Activated T-cell treated with anti-CD3 and anti-CD28 coated beads, Interleukin-2, amount 50 U/mL, for 72 hours (primary cell): Measurements from ENCODE around the gene PARD3B. TPM values are rescaled to one million over a fixed set of nuclear protein-coding genes. Genes with fewer than 3 reads are reported as not detected.

Source experiments
- ATAC-seq, 2 donors: fragments of 150-1000 bp; cut with Tn5 transposase; replicated peaks in 1 of 2; 2 replicates each; pipeline ENCODE4 v1.10.0; 2021; ENCODE audit warnings: moderate library complexity in 2 of 2, mild to moderate bottlenecking in 1 of 2
- DNase-seq, 2 donors: peaks; one replicate each; pipeline ENCODE4 v3.0.0; 2021 to 2022; ENCODE audit warnings: mixed read lengths in 1 of 2
- H3K27ac Mint-ChIP-seq: one replicate; pipeline ENCODE4 v1.8.0; 2022; ENCODE audit warnings: mild to moderate bottlenecking, moderate library complexity, mixed read lengths
- H3K27me3 Mint-ChIP-seq: one replicate; pipeline ENCODE4 v1.8.0; 2022; ENCODE audit warnings: low read depth, mixed read lengths
- H3K36me3 Mint-ChIP-seq, 2 donors: one replicate each; pipeline ENCODE4 v1.8.0; 2022; ENCODE audit warnings: mixed read lengths in 2 of 2, mild to moderate bottlenecking in 1 of 2; ENCODE audit not compliant: insufficient read depth in 2 of 2
- H3K4me1 Mint-ChIP-seq: one replicate; pipeline ENCODE4 v1.8.0; 2022; ENCODE audit warnings: low read depth, mixed read lengths
- H3K4me3 Mint-ChIP-seq, 2 donors: one replicate each; pipeline ENCODE4 v1.8.0; 2022; ENCODE audit warnings: mild to moderate bottlenecking in 2 of 2, mixed read lengths in 2 of 2, moderate library complexity in 2 of 2
- H3K9me3 Mint-ChIP-seq, 2 donors: one replicate each; pipeline ENCODE4 v1.8.0; 2022; ENCODE audit warnings: mixed read lengths in 2 of 2
- total RNA-seq, 2 donors: library from RNA; stranded (reverse); gene quantifications; one replicate each; pipeline ENCODE4 v1.2.3, GENCODE V29; 2022

The PARD3B gene
- total RNA-seq, 2 donors from 2014 or later: 0.74 to 0.96 TPM

- Mint-ChIP-seq H3K27me3 (peaks cover 11% of the 10 kb centered on the region), H3K9me3 (no peaks in the 10 kb centered on the region), H3K27ac (no peak overlapping the region), H3K4me3 (no peak overlapping the region), H3K36me3 (no peaks in the 10 kb centered on the region), H3K4me1 (peaks cover 26% of the 10 kb centered on the region)
- DNase-seq (no peak), ATAC-seq (peak; percentile 28 to 47)
These were observed 917.5 kb downstream of the PARD3B start for GRCh38 chr2:205462681-205463345.

GRCh38 chr2:205463466-205464025 is 918.3 kb downstream of the PARD3B start:
- Mint-ChIP-seq H3K27me3 (peaks cover 4% of the 10 kb centered on the region), H3K4me3 (no peak overlapping the region), H3K27ac (no peak overlapping the region), H3K36me3 (no peaks in the 10 kb centered on the region), H3K9me3 (no peaks in the 10 kb centered on the region), H3K4me1 (peaks cover 26% of the 10 kb centered on the region)
- DNase-seq (no peak), ATAC-seq (no peak)

DNA sequence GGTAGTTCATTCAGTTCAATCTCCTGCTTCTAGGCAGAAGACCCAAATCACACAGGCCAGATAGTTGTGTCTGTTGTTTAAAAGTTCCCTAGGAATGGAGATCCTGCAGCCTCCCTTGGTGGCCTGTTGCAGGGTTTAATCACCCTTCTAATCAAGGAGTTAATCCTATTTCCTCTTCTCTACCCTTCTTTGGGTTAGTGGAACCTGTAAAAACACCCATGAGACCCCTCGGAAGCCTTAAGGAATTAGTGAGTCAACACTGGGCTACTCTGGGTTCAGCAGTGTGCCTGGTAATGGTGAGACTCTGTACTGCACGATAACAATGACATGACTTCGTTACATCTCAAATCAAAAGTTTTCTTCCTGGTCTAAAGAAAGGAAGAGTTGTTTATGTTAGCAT is 919.4 kb downstream of the PARD3B start:
- Mint-ChIP-seq H3K36me3 (no peaks in the 10 kb centered on the region), H3K27ac (no peak overlapping the region)
- ATAC-seq: no peak

DNA sequence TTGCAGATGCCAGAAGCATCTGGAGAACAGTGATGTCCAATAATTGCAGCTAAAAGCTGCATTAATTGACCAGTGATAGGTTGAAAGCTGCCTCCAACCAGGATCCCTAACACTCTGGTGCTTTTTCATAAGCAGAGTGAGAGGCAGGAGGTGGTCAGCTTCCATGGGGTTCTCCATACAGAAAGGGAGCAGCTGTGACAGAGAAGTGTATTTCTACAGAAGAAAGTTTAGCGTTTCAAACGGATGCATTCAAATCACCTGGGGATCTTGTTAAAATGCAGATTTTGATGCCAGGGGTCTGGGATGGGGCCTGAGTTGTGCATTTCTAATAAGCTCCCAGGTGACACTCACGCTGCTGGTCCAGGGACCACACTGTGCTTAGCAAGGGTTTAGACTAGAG is 920.5 kb downstream of the PARD3B start:
- peaks cover 25% of the 10 kb centered on the region for H3K4me1 Mint-ChIP-seq
- H3K27me3 Mint-ChIP-seq: peaks cover 13% of the 10 kb centered on the region
- no peak overlapping the region for H3K27ac Mint-ChIP-seq
- no peaks in the 10 kb centered on the region for H3K9me3 Mint-ChIP-seq
- no peak for DNase-seq
- no peak for ATAC-seq
- H3K4me3 Mint-ChIP-seq: no peak overlapping the region
- no peaks in the 10 kb centered on the region for H3K36me3 Mint-ChIP-seq

More for the DNA sequence above, 919.4 kb downstream of the PARD3B start:
- Mint-ChIP-seq H3K4me3 (no peak overlapping the region), H3K9me3 (no peaks in the 10 kb centered on the region), H3K27me3 (peaks cover 2% of the 10 kb centered on the region), H3K4me1 (peaks cover 26% of the 10 kb centered on the region)
- DNase-seq: no peak

DNA sequence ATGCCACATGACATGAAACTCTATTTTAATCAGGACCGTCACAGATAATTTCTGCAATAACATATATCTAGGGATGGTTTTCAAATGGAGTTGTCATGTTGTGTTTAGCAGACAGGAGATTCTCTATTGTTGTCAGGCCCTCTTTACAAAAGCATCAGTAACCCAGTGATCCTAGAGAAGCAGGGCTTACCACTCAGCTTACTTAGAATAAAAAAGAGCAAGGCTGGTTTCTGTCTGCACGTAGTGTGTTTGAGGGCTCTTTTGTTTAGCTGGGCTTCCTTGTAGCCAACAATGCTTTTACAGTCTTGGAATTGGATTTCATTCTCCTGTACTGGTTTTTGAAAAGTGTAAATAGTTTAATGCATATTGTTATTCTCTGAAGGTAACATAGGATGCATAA is 926.5 kb downstream of the PARD3B start:
- no peaks in the 10 kb centered on the region for H3K9me3 Mint-ChIP-seq
- peaks cover 7% of the 10 kb centered on the region for H3K4me1 Mint-ChIP-seq
- H3K36me3 Mint-ChIP-seq: no peaks in the 10 kb centered on the region
- H3K27me3 Mint-ChIP-seq: peaks cover 33% of the 10 kb centered on the region
- H3K27ac Mint-ChIP-seq: no peak overlapping the region
- ATAC-seq (no peak), DNase-seq (no peak)
- no peak overlapping the region for H3K4me3 Mint-ChIP-seq

DNA sequence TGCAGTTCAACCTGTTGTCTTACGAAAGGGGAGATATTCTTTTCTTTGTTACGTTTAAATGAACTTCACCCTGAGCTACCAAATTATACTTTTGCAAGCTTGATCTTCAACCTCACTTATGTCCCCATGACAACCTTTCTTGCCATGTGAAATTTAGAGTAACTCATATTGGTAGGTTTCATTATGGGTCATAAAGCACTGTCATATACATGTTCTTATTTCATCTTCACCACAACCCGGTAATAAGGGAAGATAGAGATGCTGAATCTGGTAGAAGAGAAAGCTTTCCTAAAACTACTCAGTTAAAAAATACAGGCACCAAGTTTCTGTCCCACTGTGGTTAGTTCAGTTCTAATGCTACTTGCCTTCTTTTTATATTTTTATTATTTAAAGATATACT is 928.5 kb downstream of the PARD3B start:
- Mint-ChIP-seq H3K27me3 (peaks cover 37% of the 10 kb centered on the region), H3K4me3 (no peak overlapping the region), H3K36me3 (no peaks in the 10 kb centered on the region), H3K27ac (no peak overlapping the region), H3K9me3 (no peaks in the 10 kb centered on the region), H3K4me1 (peaks cover 7% of the 10 kb centered on the region)
- DNase-seq: no peak
- peak; percentile 95 for ATAC-seq

DNA sequence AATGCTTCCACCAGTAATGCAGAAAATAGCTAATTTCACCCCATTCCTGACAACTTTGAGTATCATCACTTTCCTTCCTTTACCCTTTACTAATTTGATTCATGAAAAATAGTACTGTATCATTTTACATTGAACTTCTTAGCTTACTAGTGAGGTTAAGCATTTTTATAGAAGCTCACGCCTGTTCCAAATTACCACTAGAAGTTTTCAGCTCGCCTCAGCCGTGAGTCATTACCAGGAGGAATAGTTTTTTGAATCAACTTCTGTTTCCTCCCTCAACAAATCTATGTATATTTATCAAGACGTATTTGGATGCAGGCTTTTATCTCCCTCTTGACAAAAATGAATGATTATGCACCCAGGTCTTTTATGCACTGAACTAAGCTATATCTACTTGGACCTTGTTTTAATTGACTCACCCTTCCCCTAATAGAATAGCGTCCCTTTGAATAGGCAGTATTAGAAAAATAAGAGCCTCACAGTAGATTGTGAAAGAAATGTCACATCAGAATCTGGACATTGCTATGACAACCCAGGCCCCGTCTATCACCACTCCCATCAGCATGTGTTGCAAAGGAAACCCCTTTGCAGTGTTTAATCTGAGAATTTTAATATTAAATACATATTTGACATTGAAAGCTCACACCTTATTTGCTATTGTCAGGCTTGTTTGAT is 929.6 kb downstream of the PARD3B start:
- H3K36me3 Mint-ChIP-seq: no peaks in the 10 kb centered on the region
- peaks cover 7% of the 10 kb centered on the region for H3K4me1 Mint-ChIP-seq
- DNase-seq (peak; percentile 3 to 29), ATAC-seq (peak; percentile 52 to 54)
- peaks cover 34% of the 10 kb centered on the region for H3K27me3 Mint-ChIP-seq
- H3K27ac Mint-ChIP-seq: no peak overlapping the region
- H3K9me3 Mint-ChIP-seq: no peaks in the 10 kb centered on the region
- H3K4me3 Mint-ChIP-seq: no peak overlapping the region

GRCh38 chr2:205475416-205475768 is 930.1 kb downstream of the PARD3B start:
- ATAC-seq (no peak), DNase-seq (no peak)
- H3K27me3 Mint-ChIP-seq: peaks cover 29% of the 10 kb centered on the region
- no peaks in the 10 kb centered on the region for H3K9me3 Mint-ChIP-seq
- H3K4me1 Mint-ChIP-seq: peaks cover 7% of the 10 kb centered on the region
- no peak overlapping the region for H3K4me3 Mint-ChIP-seq
- no peaks in the 10 kb centered on the region for H3K36me3 Mint-ChIP-seq
- no peak overlapping the region for H3K27ac Mint-ChIP-seq

DNA sequence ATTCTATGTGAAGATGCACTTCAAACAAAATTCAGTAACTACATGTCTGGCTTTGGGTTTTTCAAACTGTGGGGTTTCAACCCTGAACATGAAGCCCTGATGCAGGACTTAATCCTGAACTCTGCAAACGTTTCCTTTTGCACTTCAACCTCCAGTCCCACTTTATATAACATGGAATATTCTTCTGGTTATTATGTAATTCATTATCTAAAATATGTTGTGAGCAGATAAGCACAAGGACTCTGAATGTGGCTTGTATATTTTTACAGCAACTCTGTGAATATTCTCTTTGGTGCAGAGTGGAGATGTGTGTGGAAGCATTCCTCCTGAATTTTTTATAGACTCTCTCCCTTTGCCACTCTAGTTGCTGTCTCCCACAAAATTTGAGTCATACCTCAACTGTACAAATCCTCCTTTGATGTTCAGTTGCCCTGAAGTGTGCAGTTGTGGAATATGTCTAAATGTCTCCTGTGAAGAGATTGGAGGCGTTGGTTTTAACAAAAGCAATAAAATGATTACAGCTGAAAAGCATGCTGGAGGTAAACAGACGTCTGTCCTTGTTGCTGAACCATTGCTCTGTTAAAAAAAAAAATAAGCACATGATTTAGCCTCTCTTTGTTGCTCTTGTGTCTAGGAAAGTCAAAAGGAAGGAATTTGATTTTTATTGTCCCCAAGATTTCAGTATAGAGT is 931.9 kb downstream of the PARD3B start:
- Mint-ChIP-seq H3K4me1 (peaks cover 7% of the 10 kb centered on the region), H3K9me3 (no peaks in the 10 kb centered on the region), H3K36me3 (no peaks in the 10 kb centered on the region), H3K27me3 (peaks cover 22% of the 10 kb centered on the region), H3K27ac (no peak overlapping the region), H3K4me3 (no peak overlapping the region)
- ATAC-seq (no peak), DNase-seq (no peak)

GRCh38 chr2:205481861-205482260 is 936.6 kb downstream of the PARD3B start:
- ATAC-seq: no peak
- Mint-ChIP-seq H3K36me3 (no peaks in the 10 kb centered on the region), H3K4me3 (no peak overlapping the region), H3K27ac (no peak overlapping the region), H3K27me3 (peaks cover 18% of the 10 kb centered on the region), H3K9me3 (no peaks in the 10 kb centered on the region), H3K4me1 (no peaks in the 10 kb centered on the region)
- DNase-seq: no peak

DNA sequence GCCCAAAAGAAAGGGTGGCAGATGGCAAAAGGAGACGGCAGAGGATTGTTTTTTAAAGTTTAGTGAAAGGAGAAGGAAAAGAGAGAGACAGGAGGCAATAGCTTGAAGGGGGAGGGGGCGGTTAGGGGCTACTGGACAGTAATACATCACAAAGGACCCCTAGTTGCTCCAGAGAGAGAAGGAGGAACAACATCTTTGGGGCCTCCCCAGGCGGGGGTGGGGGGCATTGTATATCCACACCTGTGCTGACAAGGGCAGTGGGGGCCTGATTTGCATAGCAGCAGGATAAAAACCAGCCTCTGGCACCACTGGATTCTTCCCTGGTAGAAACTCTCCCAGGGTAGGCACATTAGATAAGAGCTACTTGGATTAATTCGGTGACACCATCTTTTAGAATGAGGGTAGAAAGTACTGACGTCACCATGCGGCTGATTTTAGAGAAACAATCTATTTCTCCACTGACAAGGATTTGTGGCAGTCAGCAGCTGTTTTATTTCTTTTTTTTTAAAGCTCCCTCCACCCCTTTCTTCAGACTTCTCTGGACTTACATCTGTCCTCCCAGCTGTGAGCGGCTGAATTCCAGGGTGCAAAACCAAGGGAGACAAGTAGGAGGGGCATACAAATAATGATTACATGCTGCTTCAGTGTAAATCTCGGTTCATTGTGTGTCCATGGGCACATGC is 937.3 kb downstream of the PARD3B start:
- Mint-ChIP-seq H3K27me3 (peaks cover 14% of the 10 kb centered on the region), H3K36me3 (no peaks in the 10 kb centered on the region), H3K9me3 (no peaks in the 10 kb centered on the region), H3K4me3 (no peak overlapping the region), H3K4me1 (no peaks in the 10 kb centered on the region), H3K27ac (no peak overlapping the region)
- ATAC-seq (no peak), DNase-seq (no peak)

GRCh38 chr2:205483095-205483494 is 937.8 kb downstream of the PARD3B start:
- DNase-seq (no peak), ATAC-seq (no peak)
- Mint-ChIP-seq H3K27me3 (peaks cover 13% of the 10 kb centered on the region), H3K27ac (no peak overlapping the region), H3K4me1 (no peaks in the 10 kb centered on the region), H3K9me3 (no peaks in the 10 kb centered on the region), H3K36me3 (no peaks in the 10 kb centered on the region), H3K4me3 (no peak overlapping the region)

DNA sequence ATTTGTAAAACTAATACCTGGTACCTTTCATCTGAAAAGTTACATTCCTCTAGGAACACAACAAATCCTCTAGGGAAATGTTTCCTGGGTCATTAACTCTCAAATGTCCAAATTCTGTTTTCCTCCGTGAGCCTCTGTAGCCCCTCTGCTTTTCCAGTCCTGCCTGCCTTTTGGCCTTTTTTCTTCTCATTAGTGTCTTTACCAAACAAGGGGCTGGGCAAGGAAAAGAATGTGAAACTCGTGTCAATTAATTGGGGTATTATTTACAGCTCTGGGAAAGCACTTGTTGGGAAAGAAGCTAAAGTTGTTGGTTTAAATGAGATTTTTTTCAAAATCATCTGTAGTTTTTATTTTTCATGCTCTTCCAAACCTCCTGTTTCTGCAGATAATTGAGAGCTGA is 938.9 kb downstream of the PARD3B start:
- H3K9me3 Mint-ChIP-seq: no peaks in the 10 kb centered on the region
- DNase-seq (no peak), ATAC-seq (no peak)
- H3K4me3 Mint-ChIP-seq: no peak overlapping the region
- H3K27me3 Mint-ChIP-seq: peaks cover 13% of the 10 kb centered on the region
- H3K36me3 Mint-ChIP-seq: no peaks in the 10 kb centered on the region
- H3K4me1 Mint-ChIP-seq: no peaks in the 10 kb centered on the region
- no peak overlapping the region for H3K27ac Mint-ChIP-seq
